H9 (cell line): ENCODE results near the gene HCK. TPM values are rescaled to one million over a fixed set of nuclear protein-coding genes. Genes with fewer than 3 reads are reported as not detected.

Source experiments
- DNase-seq: peaks from one replicate; pipeline ENCODE4 v3.0.0-alpha.2; 2017
- H2AFZ ChIP-seq: one replicate; pipeline ENCODE4 v1.6.1; 2013; ENCODE audit warnings: mild to moderate bottlenecking, low read length, control low read depth, moderate library complexity
- H2AK5ac ChIP-seq: 2 replicates; pipeline ENCODE4 v1.6.1; 2013; ENCODE audit warnings: low read length, control low read depth, mixed read lengths; ENCODE audit not compliant: insufficient read length
- H2BK120ac ChIP-seq: one replicate; pipeline ENCODE4 v1.6.1; 2013; ENCODE audit warnings: low read depth, mild to moderate bottlenecking, low read length, control low read depth, inconsistent platforms; ENCODE audit not compliant: poor library complexity, severe bottlenecking
- H2BK12ac ChIP-seq: 2 replicates; pipeline ENCODE4 v1.6.1; 2013; ENCODE audit warnings: low read length, control low read depth, mixed read lengths, low read depth; ENCODE audit not compliant: insufficient read length
- H2BK15ac ChIP-seq: 2 replicates; pipeline ENCODE4 v1.6.1; 2013; ENCODE audit warnings: low read depth, low read length, control low read depth
- H2BK20ac ChIP-seq: one replicate; pipeline ENCODE4 v1.6.1; 2013; ENCODE audit warnings: low read depth, mild to moderate bottlenecking, low read length, control low read depth, inconsistent platforms; ENCODE audit not compliant: poor library complexity, severe bottlenecking
- H2BK5ac ChIP-seq: 2 replicates; pipeline ENCODE4 v1.6.1; 2013; ENCODE audit warnings: low read length, control low read depth, mixed read lengths; ENCODE audit not compliant: insufficient read length
- H3K14ac ChIP-seq: 2 replicates; pipeline ENCODE4 v1.6.1; 2013; ENCODE audit warnings: low read length, control low read depth; ENCODE audit not compliant: insufficient read depth
- H3K18ac ChIP-seq: 2 replicates; pipeline ENCODE4 v1.6.1; 2013; ENCODE audit warnings: low read depth, mild to moderate bottlenecking, mixed read lengths, low read length, control low read depth; ENCODE audit not compliant: insufficient read length
- H3K23ac ChIP-seq: 2 replicates; pipeline ENCODE4 v1.6.1; 2013; ENCODE audit warnings: low read length, control low read depth, mixed read lengths, low read depth; ENCODE audit not compliant: insufficient read length
- H3K23me2 ChIP-seq: 2 replicates; pipeline ENCODE4 v1.6.1; 2013; ENCODE audit warnings: low read depth, mild to moderate bottlenecking, mixed read lengths, low read length, control low read depth; ENCODE audit not compliant: insufficient read length, poor library complexity, severe bottlenecking
- H3K27ac ChIP-seq: 2 replicates; pipeline ENCODE4 v1.5.1; 2013; ENCODE audit warnings: low read length, control low read depth, mixed read lengths, low read depth; ENCODE audit not compliant: insufficient read length
- H3K27me3 ChIP-seq: 2 replicates; pipeline ENCODE4 v1.6.1; 2013; ENCODE audit warnings: low read length, control low read depth, inconsistent platforms; ENCODE audit not compliant: insufficient read depth
- H3K4ac ChIP-seq: 2 replicates; pipeline ENCODE4 v1.6.1; 2013; ENCODE audit warnings: low read depth, mild to moderate bottlenecking, control low read depth, inconsistent platforms, low read length, moderate library complexity
- H3K4me1 ChIP-seq: 2 replicates; pipeline ENCODE4 v1.6.1; 2013; ENCODE audit warnings: low read length, control low read depth, inconsistent platforms; ENCODE audit not compliant: insufficient read depth
- H3K4me2 ChIP-seq: 2 replicates; pipeline ENCODE4 v1.6.1; 2013; ENCODE audit warnings: low read length, control low read depth, mixed read lengths; ENCODE audit not compliant: insufficient read length, insufficient read depth
- H3K56ac ChIP-seq: 2 replicates; pipeline ENCODE4 v1.6.1; 2013; ENCODE audit warnings: low read depth, mild to moderate bottlenecking, mixed read lengths, low read length, control low read depth; ENCODE audit not compliant: insufficient read length
- H3K79me1 ChIP-seq: 2 replicates; pipeline ENCODE4 v1.6.1; 2013; ENCODE audit warnings: low read depth, mild to moderate bottlenecking, moderate library complexity, low read length, control low read depth, inconsistent platforms; ENCODE audit not compliant: insufficient read depth, poor library complexity, severe bottlenecking
- H3K79me2 ChIP-seq: 2 replicates; pipeline ENCODE4 v1.6.1; 2013; ENCODE audit warnings: low read length, control low read depth, inconsistent platforms; ENCODE audit not compliant: insufficient read depth
- H3K9ac ChIP-seq: 2 replicates; pipeline ENCODE4 v1.6.1; 2013; ENCODE audit warnings: low read length, control low read depth, mixed read lengths; ENCODE audit not compliant: insufficient read length; ENCODE audit errors: extremely low read depth
- H3K9me3 ChIP-seq: one replicate; pipeline ENCODE4 v1.6.1; 2013; ENCODE audit warnings: low read depth, low read length, inconsistent platforms; ENCODE audit not compliant: control insufficient read depth
- H3T11ph ChIP-seq: one replicate; pipeline ENCODE4 v1.6.1; 2013; ENCODE audit warnings: mild to moderate bottlenecking, low read length, control low read depth, inconsistent platforms
- H4K20me1 ChIP-seq: one replicate; pipeline ENCODE4 v1.6.1; 2013; ENCODE audit not compliant: control insufficient read depth, insufficient read length, insufficient read depth
- H4K5ac ChIP-seq: 2 replicates; pipeline ENCODE4 v1.6.1; 2013; ENCODE audit warnings: low read depth, mild to moderate bottlenecking, mixed read lengths, low read length, control low read depth; ENCODE audit not compliant: insufficient read length
- H4K8ac ChIP-seq: replicated peaks from 2 replicates; pipeline ENCODE4 v1.6.1; 2013; ENCODE audit warnings: low read length, control low read depth, mixed read lengths, low read depth; ENCODE audit not compliant: insufficient read length
- H4K91ac ChIP-seq: 2 replicates; pipeline ENCODE4 v1.6.1; 2013; ENCODE audit warnings: low read depth, mild to moderate bottlenecking, moderate library complexity, mixed read lengths, low read length, control low read depth; ENCODE audit not compliant: insufficient read length
- H3K27ac Mint-ChIP-seq, 3 experiments: 2 replicates in 2 of 3; 3 replicates in 1 of 3; pipeline ENCODE4 v1.8.0; 2020 to 2021; ENCODE audit warnings: mixed read lengths in 3 of 3, mild to moderate bottlenecking in 1 of 3, moderate library complexity in 1 of 3
- H3K27me3 Mint-ChIP-seq: 2 replicates; pipeline ENCODE4 v1.8.0; 2021; ENCODE audit warnings: low read depth, mild to moderate bottlenecking, moderate library complexity, mixed read lengths
- H3K36me3 Mint-ChIP-seq, 3 experiments: 2 replicates in 2 of 3; 3 replicates in 1 of 3; pipeline ENCODE4 v1.8.0; 2020 to 2021; ENCODE audit warnings: low read depth in 3 of 3, mixed read lengths in 3 of 3; ENCODE audit not compliant: insufficient read depth in 1 of 3
- H3K4me1 Mint-ChIP-seq, 2 experiments: 2 replicates each; pipeline ENCODE4 v1.8.0; 2020; ENCODE audit warnings: mixed read lengths in 2 of 2
- H3K4me3 Mint-ChIP-seq, 2 experiments: 2 replicates in 1 of 2; 3 replicates in 1 of 2; pipeline ENCODE4 v1.8.0; 2020 to 2021; ENCODE audit warnings: mild to moderate bottlenecking in 2 of 2, mixed read lengths in 2 of 2, moderate library complexity in 1 of 2
- H3K9me3 Mint-ChIP-seq, 2 experiments: 2 replicates in 1 of 2; 3 replicates in 1 of 2; pipeline ENCODE4 v1.8.0; 2020; ENCODE audit warnings: mild to moderate bottlenecking in 2 of 2, mixed read lengths in 2 of 2, moderate library complexity in 1 of 2
- CTCF ChIP-seq: fragments of 200-600 bp; sonication (generic); conservative IDR thresholded peaks from 3 replicates; pipeline ENCODE4 v1.8.0; 2021; ENCODE audit warnings: antibody characterized with exemption, mild to moderate bottlenecking
- WGBS: extraction: QIAGEN DNeasy Blood & Tissue Kit; methylation state at CpG from one replicate; pipeline ENCODE4 v1.1.7; 2013; ENCODE audit warnings: missing lambda C conversion rate, low lambda C conversion rate, mixed read lengths; ENCODE audit not compliant: insufficient read length; ENCODE audit errors: extremely low coverage; 5-methylcytosine and 5-hydroxymethylcytosine counted together
- total RNA-seq: library from RNA; stranded (reverse); gene quantifications from 2 replicates; pipeline ENCODE4 v1.2.1, GENCODE V29; 2021

Gene HCK
- total RNA-seq, 1 experiment from 2014 or later = 1.7 TPM

- Histone ChIP-seq H3K27ac (no peak overlapping the region), H2BK15ac (no peak overlapping the region), H3K79me2 (no peaks in the 10 kb centered on the region), H2AFZ (no peak overlapping the region), H3K79me1 (no peaks in the 10 kb centered on the region), H3T11ph (no peak overlapping the region), H4K8ac (no peak overlapping the region), H4K20me1 (no peaks in the 10 kb centered on the region), H3K9me3 (no peaks in the 10 kb centered on the region), H2BK20ac (no peak overlapping the region), H3K27me3 (no peaks in the 10 kb centered on the region), H3K23ac (no peak overlapping the region), H4K91ac (no peak overlapping the region), H3K4me1 (no peaks in the 10 kb centered on the region), H3K18ac (no peak overlapping the region), H3K9ac (no peak overlapping the region), H2BK120ac (no peak overlapping the region), H2BK5ac (no peak overlapping the region), H4K5ac (no peak overlapping the region), H3K4ac (no peak overlapping the region), H2AK5ac (no peak overlapping the region), H3K14ac (no peak overlapping the region), H3K23me2 (no peaks in the 10 kb centered on the region), H2BK12ac (no peak overlapping the region), H3K56ac (no peak overlapping the region), H3K4me2 (no peak overlapping the region)
- no peak for TF ChIP-seq CTCF
- Mint-ChIP-seq H3K9me3 (no peaks in the 10 kb centered on the region), H3K36me3 (no peaks in the 10 kb centered on the region; a peak in 1 of 7 replicates), H3K27ac (no peak overlapping the region; a peak in 1 of 7 replicates), H3K4me1 (peaks cover 6 to 9% of the 10 kb centered on the region in 2 experiments), H3K27me3 (peaks cover 17% of the 10 kb centered on the region), H3K4me3 (no peak overlapping the region)
- no CpG with 5 or more reads among the region's 4 CpGs for WGBS
- DNase-seq = no peak
These were observed 25.1 kb downstream of the HCK start for GRCh38 chr20:32077190-32077589.
